Neural progenitor cell (in vitro differentiated cells): ENCODE measurements around the gene MPPED1.

ENCODE experiments used
- EZH2phosphoT487 ChIP-seq: fragments of 200-600 bp; sonication (generic); IDR thresholded peaks from 2 replicates; pipeline ENCODE4 v1.6.1; 2017; ENCODE audit warnings: antibody characterized with exemption
- TF ChIP-seq, protein P1 (sequence below): fragments of 200-600 bp; sonication (generic); IDR thresholded peaks from 2 replicates; pipeline ENCODE4 v1.5.1; 2017; ENCODE audit warnings: antibody characterized with exemption, mild to moderate bottlenecking

DNA sequence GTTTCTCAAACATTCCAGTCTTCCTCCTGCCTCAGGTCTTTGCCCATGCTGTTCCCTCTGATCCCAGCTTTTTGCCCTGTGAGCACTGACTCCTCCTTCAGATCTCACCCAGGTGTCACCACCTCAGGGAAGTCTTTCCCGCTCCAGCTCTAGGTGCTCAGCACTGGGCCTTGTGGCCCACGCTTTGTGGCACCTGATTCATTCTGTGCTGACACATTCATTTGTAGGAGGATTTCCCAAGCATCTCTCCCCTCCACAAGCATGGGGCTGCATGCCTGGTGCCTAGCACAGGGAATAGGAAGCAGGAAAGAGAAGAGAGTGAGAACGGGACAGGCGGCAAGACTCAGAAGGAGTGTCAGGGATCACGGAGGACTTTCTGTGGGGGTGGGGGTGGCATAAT is 17.6 kb downstream of the MPPED1 start:
- TF ChIP-seq, protein P1, sequence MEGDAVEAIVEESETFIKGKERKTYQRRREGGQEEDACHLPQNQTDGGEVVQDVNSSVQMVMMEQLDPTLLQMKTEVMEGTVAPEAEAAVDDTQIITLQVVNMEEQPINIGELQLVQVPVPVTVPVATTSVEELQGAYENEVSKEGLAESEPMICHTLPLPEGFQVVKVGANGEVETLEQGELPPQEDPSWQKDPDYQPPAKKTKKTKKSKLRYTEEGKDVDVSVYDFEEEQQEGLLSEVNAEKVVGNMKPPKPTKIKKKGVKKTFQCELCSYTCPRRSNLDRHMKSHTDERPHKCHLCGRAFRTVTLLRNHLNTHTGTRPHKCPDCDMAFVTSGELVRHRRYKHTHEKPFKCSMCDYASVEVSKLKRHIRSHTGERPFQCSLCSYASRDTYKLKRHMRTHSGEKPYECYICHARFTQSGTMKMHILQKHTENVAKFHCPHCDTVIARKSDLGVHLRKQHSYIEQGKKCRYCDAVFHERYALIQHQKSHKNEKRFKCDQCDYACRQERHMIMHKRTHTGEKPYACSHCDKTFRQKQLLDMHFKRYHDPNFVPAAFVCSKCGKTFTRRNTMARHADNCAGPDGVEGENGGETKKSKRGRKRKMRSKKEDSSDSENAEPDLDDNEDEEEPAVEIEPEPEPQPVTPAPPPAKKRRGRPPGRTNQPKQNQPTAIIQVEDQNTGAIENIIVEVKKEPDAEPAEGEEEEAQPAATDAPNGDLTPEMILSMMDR = no peak
- TF ChIP-seq EZH2phosphoT487 = no peak
